ENCODE results near the gene MORN3.

MORN3 gene

DNA sequence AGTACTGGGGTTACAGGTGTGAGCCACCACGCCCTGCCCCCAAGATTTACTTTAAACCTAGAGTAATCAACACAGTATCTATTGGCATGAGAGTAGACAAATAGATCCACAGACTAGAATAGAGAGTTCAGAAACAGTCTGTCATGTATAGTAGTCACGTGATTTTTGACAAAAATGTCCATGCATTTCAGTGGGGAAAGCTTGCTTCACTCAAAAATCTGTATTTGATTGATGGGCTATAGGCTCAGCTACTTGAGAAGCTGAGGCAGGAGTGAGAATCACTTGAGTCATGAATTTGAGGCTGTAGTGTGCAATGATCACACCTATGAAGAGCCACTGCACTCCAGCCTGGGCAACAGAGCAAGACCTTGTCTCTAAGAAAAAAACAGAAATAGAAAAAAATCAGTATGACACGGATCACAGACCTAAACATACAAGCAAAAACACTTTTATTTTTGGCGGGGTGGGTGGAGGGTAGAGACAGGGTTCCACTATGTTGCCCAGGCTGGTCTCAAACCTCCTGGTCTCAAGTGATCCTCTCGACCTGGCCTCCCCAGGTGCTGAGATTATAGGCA is 50.7 kb downstream of the MORN3 start:
- DNase-seq (ENCODE audit: extremely low read depth, low read depth) = no peak
- TF ChIP-seq, protein P1, sequence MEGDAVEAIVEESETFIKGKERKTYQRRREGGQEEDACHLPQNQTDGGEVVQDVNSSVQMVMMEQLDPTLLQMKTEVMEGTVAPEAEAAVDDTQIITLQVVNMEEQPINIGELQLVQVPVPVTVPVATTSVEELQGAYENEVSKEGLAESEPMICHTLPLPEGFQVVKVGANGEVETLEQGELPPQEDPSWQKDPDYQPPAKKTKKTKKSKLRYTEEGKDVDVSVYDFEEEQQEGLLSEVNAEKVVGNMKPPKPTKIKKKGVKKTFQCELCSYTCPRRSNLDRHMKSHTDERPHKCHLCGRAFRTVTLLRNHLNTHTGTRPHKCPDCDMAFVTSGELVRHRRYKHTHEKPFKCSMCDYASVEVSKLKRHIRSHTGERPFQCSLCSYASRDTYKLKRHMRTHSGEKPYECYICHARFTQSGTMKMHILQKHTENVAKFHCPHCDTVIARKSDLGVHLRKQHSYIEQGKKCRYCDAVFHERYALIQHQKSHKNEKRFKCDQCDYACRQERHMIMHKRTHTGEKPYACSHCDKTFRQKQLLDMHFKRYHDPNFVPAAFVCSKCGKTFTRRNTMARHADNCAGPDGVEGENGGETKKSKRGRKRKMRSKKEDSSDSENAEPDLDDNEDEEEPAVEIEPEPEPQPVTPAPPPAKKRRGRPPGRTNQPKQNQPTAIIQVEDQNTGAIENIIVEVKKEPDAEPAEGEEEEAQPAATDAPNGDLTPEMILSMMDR (IDR thresholded peaks at IDR 0.05; ENCODE audit: low read depth, low read length) = no peak

DNA sequence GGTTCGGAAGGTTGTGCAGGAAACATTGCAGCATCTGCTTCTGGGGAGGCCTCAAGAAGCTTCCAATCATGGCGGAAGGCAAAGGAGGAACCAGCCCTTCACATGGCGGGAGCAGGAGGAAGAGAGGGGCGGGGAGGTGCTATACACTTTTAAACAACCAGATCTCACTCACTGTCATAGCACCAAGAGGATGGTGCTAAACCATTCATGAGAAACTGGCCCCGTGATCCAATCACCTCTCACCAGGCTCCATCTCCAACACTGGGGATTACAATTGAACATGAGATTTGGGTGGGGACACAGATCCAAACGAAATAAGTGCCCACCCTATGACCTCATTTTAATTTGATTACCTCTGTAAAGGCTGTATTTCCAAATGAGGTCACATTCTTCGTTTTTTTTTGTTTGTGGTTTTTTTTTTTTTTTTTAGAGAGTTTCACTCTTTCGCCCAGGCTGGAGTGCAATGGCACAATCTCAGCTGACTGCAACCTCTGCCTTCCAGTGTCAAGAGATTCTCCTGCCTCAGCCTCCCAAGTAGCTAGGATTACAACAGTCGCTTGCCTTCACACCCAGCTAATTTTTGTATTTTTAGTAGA is 54.5 kb downstream of the MORN3 start:
- DNase-seq (ENCODE audit: extremely low read depth, low read depth) = no peak
- TF ChIP-seq, protein P1 (IDR thresholded peaks at IDR 0.05; ENCODE audit: low read depth, low read length) = no peak

DNA sequence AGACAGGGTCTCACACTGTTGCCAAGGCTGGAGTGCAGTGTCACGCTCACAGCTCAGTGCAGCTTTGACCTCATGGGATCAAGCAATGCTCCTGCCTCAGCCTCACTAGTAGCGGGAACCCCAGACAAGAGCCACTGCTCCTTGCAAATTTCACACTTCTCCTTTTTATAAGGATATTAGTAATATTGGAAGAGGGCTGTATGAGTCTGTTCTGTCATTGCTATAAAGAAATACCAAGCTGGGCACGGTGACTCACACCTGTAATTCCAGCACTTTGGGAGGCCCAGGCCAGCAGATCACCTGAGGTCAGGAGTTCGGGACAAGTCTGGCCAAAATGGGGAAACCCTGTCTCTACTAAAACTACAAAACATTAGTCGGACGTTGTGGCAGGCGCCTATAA is 56.0 kb downstream of the MORN3 start:
- no peak for DNase-seq (ENCODE audit: extremely low read depth, low read depth)
- TF ChIP-seq, protein P1 (IDR thresholded peaks at IDR 0.05; ENCODE audit: low read depth, low read length) = no peak

DNA sequence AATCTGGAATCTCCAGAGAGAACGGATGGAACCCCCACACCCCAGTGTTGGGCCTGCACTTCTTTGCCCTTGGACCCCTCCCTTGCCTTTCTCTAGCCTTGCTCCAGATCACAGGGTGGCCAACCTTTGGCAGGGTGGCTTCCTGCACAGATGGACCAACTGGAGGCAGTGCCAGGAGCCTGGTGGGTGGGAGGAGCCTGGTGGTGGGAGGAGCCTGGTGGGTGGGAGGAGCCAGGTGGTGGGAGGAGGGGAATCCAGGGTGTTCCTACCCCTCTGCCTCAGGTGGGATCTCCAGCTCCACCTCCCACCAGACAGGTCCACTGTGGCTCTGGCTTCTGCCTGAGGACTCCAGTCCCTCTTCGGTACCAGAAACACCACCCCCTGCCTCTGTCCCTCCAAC is 58.1 kb downstream of the MORN3 start:
- TF ChIP-seq, protein P1 (IDR thresholded peaks at IDR 0.05; ENCODE audit: low read depth, low read length) = no peak
- no peak for DNase-seq (ENCODE audit: extremely low read depth, low read depth)

DNA sequence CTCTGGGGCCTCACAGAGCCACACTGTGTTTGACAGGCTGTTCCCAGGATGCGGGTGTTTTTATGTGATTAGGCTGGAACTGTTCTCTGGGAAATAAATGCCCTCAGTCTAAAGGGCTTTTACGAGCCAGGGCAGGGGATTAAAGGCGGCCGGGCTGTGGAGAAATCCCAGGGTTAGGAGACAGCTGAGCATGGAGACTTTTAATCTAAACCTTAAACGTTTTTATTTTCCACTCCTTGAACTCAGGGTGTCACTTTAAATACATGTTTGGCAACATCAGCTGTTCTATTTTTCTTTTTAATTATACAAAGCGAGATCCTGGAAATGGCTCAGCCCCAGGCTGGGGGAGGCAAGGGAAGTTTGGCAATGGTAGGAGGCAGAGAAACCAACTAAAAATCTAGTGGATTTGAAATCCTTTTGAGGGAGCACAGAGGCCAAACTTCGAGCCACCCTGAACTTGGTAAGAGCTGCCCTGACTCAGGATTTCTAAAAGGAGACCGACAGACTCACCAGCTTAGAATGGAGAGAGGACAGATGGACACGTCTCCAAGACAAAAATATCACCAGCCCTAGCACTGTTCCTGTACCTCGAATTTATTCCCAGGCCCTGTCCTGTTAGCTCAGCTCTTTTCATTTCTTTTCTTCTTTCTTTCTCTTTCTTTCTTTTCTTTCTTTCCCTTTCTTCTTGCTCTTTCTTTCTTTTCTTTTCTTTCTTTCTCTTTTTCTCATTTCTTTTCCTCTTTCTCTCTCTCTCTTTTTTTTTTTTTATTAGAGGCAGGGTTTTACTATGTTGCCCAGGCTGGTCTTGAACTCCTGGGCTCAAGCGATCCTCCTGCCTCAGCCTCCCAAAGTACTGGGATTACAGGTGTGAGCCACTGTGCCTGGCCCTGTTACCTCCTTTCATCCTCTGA is 59.0 kb downstream of the MORN3 start:
- DNase-seq (ENCODE audit: extremely low read depth, low read depth) = no peak

DNA sequence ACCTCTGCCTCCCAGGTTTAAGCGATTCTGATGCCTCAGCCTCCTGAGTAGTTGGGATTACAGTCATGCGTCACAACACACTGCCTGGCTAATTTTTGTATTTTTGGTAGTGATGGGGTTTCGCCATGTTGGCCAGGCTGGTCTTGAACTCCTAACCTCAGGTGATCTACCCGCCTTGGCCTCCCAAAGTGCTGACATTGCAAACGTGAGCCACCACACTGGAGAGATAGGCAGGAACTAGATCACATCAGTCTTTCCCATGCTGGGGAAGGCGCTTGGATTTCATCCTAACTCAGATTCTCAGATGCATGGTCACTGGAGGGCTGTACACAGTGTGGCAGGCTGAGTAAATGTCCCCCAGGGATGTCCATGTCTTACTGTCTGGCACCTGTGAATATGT is 61.2 kb downstream of the MORN3 start:
- DNase-seq (ENCODE audit: extremely low read depth, low read depth) = no peak
- TF ChIP-seq, protein P1 (IDR thresholded peaks at IDR 0.05; ENCODE audit: low read depth, low read length) = no peak

More for the DNA sequence above, 59.0 kb downstream of the MORN3 start:
- TF ChIP-seq, protein P1 (IDR thresholded peaks at IDR 0.05; ENCODE audit: low read depth, low read length) = no peak

DNA sequence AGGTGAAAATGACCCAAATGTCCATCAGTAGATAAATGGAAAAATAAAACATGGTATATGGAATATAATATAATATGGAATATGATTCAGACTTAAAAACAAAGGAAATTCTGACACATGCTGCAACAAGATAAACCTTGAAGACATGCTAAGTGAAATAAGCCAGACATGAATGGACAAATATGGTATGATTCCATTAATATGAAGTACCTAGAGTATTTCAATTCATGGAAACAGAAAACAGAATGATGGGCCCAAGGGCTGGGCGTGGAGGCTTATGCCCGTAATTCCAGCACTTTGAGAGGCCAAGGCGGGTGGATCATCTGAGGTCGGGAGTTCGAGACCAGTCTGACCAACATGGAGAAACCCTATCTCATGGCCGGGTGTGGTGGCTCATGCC is 65.9 kb downstream of the MORN3 start:
- DNase-seq (ENCODE audit: extremely low read depth, low read depth) = no peak
- TF ChIP-seq, protein P1 (IDR thresholded peaks at IDR 0.05; ENCODE audit: low read depth, low read length) = no peak
